ENCODE results near the gene VAV1. TPM values are rescaled to one million over a fixed set of nuclear protein-coding genes. Genes with fewer than 3 reads are reported as not detected.

VAV1 gene
- total RNA-seq, 1 donor from 2014 or later = 36.2 TPM

GRCh38 chr19:6877766-6878165 lies 105.3 kb downstream of the VAV1 start:
- Histone ChIP-seq H3K9me3 (no peaks in the 10 kb centered on the region), H3K4me3 (no peak overlapping the region), H3K36me3 (no peaks in the 10 kb centered on the region), H3K27me3 (ENCODE audit: low read depth) (peaks cover 7% of the 10 kb centered on the region), H3K4me1 (no peaks in the 10 kb centered on the region), H3K27ac (no peak overlapping the region)
- DNase-seq (no peak), ATAC-seq (no peak)
- intact Hi-C loops (cut with DNase I) = no loop called here
- TF ChIP-seq CTCF (IDR thresholded peaks at IDR 0.05) = no peak

- H3K4me3 ChIP-seq = no peak overlapping the region
- intact Hi-C loops (cut with DNase I) = no loop called here
- no peak for TF ChIP-seq CTCF (IDR thresholded peaks at IDR 0.05)
- DNase-seq = no peak
- peaks cover 6% of the 10 kb centered on the region for H3K4me1 ChIP-seq
- no peak overlapping the region for H3K27ac ChIP-seq
- H3K36me3 ChIP-seq = no peaks in the 10 kb centered on the region
- no peaks in the 10 kb centered on the region for H3K27me3 ChIP-seq (ENCODE audit: low read depth)
- peaks cover 8% of the 10 kb centered on the region for H3K9me3 ChIP-seq
- ATAC-seq = peak; percentile 33 to 37
These were observed 113.9 kb downstream of the VAV1 start for GRCh38 chr19:6886277-6886897.

- intact Hi-C loops (cut with DNase I) = no loop called here
- DNase-seq (peak; percentile 51), ATAC-seq (peak; percentile 24 to 42)
- Histone ChIP-seq H3K36me3 (no peaks in the 10 kb centered on the region), H3K4me3 (no peak within 1 kb of the TSS), H3K27ac (no peak within 1 kb of the TSS), H3K9me3 (peaks cover 8% of the 10 kb centered on the region), H3K4me1 (peaks cover 6% of the 10 kb centered on the region), H3K27me3 (ENCODE audit: low read depth) (no peaks in the 10 kb centered on the region)
- TF ChIP-seq CTCF (IDR thresholded peaks at IDR 0.05) = no peak
These were observed 114.8 kb downstream of the VAV1 start, which contains the start of gene ADGRE1 for GRCh38 chr19:6887316-6887715. TSS of gene ADGRE1 (plus strand) at chr19:6887579. CDS start at chr19:6887609, 30 bp downstream.

- no peak for TF ChIP-seq CTCF (IDR thresholded peaks at IDR 0.05)
- peaks cover 8% of the 10 kb centered on the region for H3K9me3 ChIP-seq
- ATAC-seq = no peak
- peaks cover 6% of the 10 kb centered on the region for H3K4me1 ChIP-seq
- H3K27me3 ChIP-seq (ENCODE audit: low read depth) = no peaks in the 10 kb centered on the region
- H3K27ac ChIP-seq = no peak overlapping the region
- no peaks in the 10 kb centered on the region for H3K36me3 ChIP-seq
- no peak for DNase-seq
- intact Hi-C loops (cut with DNase I) = no loop called here
- no peak overlapping the region for H3K4me3 ChIP-seq
These were observed 116.5 kb downstream of the VAV1 start for GRCh38 chr19:6888967-6889366.

GRCh38 chr19:6890401-6890913 lies 117.9 kb downstream of the VAV1 start:
- peaks cover 6% of the 10 kb centered on the region for H3K4me1 ChIP-seq
- H3K27me3 ChIP-seq (ENCODE audit: low read depth) = peaks cover 3% of the 10 kb centered on the region
- no peak for TF ChIP-seq CTCF (IDR thresholded peaks at IDR 0.05)
- H3K4me3 ChIP-seq = no peak overlapping the region
- DNase-seq (no peak), ATAC-seq (no peak)
- H3K27ac ChIP-seq = no peak overlapping the region
- peaks cover 13% of the 10 kb centered on the region for H3K9me3 ChIP-seq
- no peaks in the 10 kb centered on the region for H3K36me3 ChIP-seq
- intact Hi-C loops (cut with DNase I) = no loop called here

Data from lower lobe of right lung (tissue), 2 donors.